Astrocyte (in vitro differentiated cells and primary cell): ENCODE results near the gene SERPINE1. TPM values are rescaled to one million over a fixed set of nuclear protein-coding genes. Genes with fewer than 3 reads are reported as not detected.

Experiments used
- DNase-seq: peaks from one replicate; pipeline ENCODE4 v3.0.0-alpha.2; 2010; ENCODE audit warnings: low read depth
- FAIRE-seq: peaks from 2 replicates; lab custom pipeline; 2011; peaks lifted over from hg19 to GRCh38; lab: Jason Lieb, UNC
- H2AFZ ChIP-seq: 2 replicates; pipeline ENCODE4 v1.6.0; 2012; ENCODE audit warnings: low read depth, low read length, inconsistent platforms
- H3K27ac ChIP-seq: 2 replicates; pipeline ENCODE4 v1.5.1; 2011; ENCODE audit warnings: low read depth, low read length, inconsistent platforms
- H3K27me3 ChIP-seq: 2 replicates; pipeline ENCODE4 v1.6.0; 2011; ENCODE audit warnings: low read length, inconsistent platforms; ENCODE audit not compliant: insufficient read depth
- H3K36me3 ChIP-seq: 2 replicates; pipeline ENCODE4 v1.5.1; 2011; ENCODE audit warnings: low read length, inconsistent platforms; ENCODE audit not compliant: insufficient read depth
- H3K4me1 ChIP-seq: 2 replicates; pipeline ENCODE4 v1.5.1; 2011; ENCODE audit warnings: low read length, inconsistent platforms; ENCODE audit not compliant: insufficient read depth
- H3K4me2 ChIP-seq: 2 replicates; pipeline ENCODE4 v1.6.0; 2012; ENCODE audit warnings: low read length, inconsistent platforms
- H3K4me3 ChIP-seq: 2 replicates; pipeline ENCODE4 v1.5.1; 2011; ENCODE audit warnings: low read depth, mild to moderate bottlenecking, low read length, inconsistent platforms; ENCODE audit not compliant: insufficient read depth
- H3K79me2 ChIP-seq: 2 replicates; pipeline ENCODE4 v1.6.0; 2012; ENCODE audit warnings: mild to moderate bottlenecking, low read length, inconsistent platforms; ENCODE audit not compliant: insufficient read depth
- H3K9ac ChIP-seq: 2 replicates; pipeline ENCODE4 v1.6.0; 2012; ENCODE audit warnings: mild to moderate bottlenecking, low read length, inconsistent platforms
- H3K9me3 ChIP-seq: 2 replicates; pipeline ENCODE4 v1.5.1; 2012; ENCODE audit warnings: low read depth, mild to moderate bottlenecking, low read length, inconsistent platforms; ENCODE audit not compliant: insufficient read depth
- H4K20me1 ChIP-seq: 2 replicates; pipeline ENCODE4 v1.6.0; 2012; ENCODE audit warnings: low read length, inconsistent platforms; ENCODE audit not compliant: insufficient read depth
- H3K27ac Mint-ChIP-seq: one replicate; pipeline ENCODE4 v1.8.0; 2021; ENCODE audit warnings: mild to moderate bottlenecking, mixed read lengths; ENCODE audit not compliant: unreplicated experiment
- H3K27me3 Mint-ChIP-seq: one replicate; pipeline ENCODE4 v1.8.0; 2021; ENCODE audit warnings: low read depth, mixed read lengths; ENCODE audit not compliant: unreplicated experiment
- H3K36me3 Mint-ChIP-seq: one replicate; pipeline ENCODE4 v1.8.0; 2021; ENCODE audit warnings: low read depth, mixed read lengths; ENCODE audit not compliant: unreplicated experiment
- H3K4me1 Mint-ChIP-seq: one replicate; pipeline ENCODE4 v1.8.0; 2021; ENCODE audit warnings: low read depth, mixed read lengths; ENCODE audit not compliant: unreplicated experiment
- H3K4me3 Mint-ChIP-seq: one replicate; pipeline ENCODE4 v1.8.0; 2021; ENCODE audit warnings: mild to moderate bottlenecking, moderate library complexity, mixed read lengths; ENCODE audit not compliant: unreplicated experiment
- H3K9me3 Mint-ChIP-seq: one replicate; pipeline ENCODE4 v1.8.0; 2021; ENCODE audit warnings: mild to moderate bottlenecking, mixed read lengths; ENCODE audit not compliant: unreplicated experiment
- EZH2 ChIP-seq: IDR thresholded peaks from 2 replicates; pipeline ENCODE4 v1.6.1; 2012; ENCODE audit warnings: mild to moderate bottlenecking, low read length, inconsistent platforms; ENCODE audit not compliant: insufficient read depth
- microRNA-seq: library from miRNA; unstranded; fragments of <30 nt; microRNA quantifications from one replicate; pipeline ENCODE4 v1.2.0, GENCODE V29; 2020
- total RNA-seq: library from RNA; stranded (reverse); gene quantifications from 2 replicates; pipeline ENCODE4 v1.2.1, GENCODE V29; 2021
- TF ChIP-seq, protein P1 (sequence below): IDR thresholded peaks from 2 replicates; pipeline ENCODE4 v1.5.1; 2011; ENCODE audit warnings: low read depth, mild to moderate bottlenecking, inconsistent platforms, low read length, moderate library complexity; ENCODE audit not compliant: insufficient read depth

SERPINE1 gene
- total RNA-seq, 1 donor from 2014 or later: 1,496 TPM

DNA sequence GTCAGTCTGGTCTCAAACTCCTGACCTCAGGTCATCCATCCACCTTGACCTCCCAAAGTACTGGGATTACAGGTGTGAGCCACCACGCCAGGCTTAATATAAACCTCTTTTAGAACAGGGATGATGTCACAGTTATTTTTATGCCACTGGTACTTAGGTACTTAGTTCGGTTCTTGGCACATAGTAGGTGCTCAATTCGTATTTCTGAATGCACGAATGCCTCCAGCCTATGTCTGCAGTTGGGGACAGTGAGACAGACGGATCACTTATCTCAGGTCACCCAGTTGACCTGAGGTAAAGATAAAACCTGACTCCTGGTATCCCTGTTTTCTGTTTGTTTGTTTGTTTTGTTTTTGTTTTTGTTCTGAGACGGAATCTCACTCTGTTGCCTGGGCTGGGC, 59.3 kb downstream of the SERPINE1 start:
- Histone ChIP-seq H3K27ac (no peak overlapping the region), H3K4me3 (no peak overlapping the region), H2AFZ (no peak overlapping the region), H3K4me1 (no peaks in the 10 kb centered on the region), H3K9me3 (no peaks in the 10 kb centered on the region), H4K20me1 (no peaks in the 10 kb centered on the region), H3K36me3 (no peaks in the 10 kb centered on the region), H3K4me2 (no peak overlapping the region), H3K27me3 (no peaks in the 10 kb centered on the region), H3K9ac (no peak overlapping the region), H3K79me2 (no peaks in the 10 kb centered on the region)
- FAIRE-seq: no peak
- Mint-ChIP-seq H3K9me3 (no peaks in the 10 kb centered on the region), H3K27ac (no peak overlapping the region), H3K27me3 (peaks cover 7% of the 10 kb centered on the region), H3K4me3 (no peak overlapping the region), H3K4me1 (peaks cover 8% of the 10 kb centered on the region), H3K36me3 (no peaks in the 10 kb centered on the region)
- no peak for TF ChIP-seq EZH2
- TF ChIP-seq, protein P1, sequence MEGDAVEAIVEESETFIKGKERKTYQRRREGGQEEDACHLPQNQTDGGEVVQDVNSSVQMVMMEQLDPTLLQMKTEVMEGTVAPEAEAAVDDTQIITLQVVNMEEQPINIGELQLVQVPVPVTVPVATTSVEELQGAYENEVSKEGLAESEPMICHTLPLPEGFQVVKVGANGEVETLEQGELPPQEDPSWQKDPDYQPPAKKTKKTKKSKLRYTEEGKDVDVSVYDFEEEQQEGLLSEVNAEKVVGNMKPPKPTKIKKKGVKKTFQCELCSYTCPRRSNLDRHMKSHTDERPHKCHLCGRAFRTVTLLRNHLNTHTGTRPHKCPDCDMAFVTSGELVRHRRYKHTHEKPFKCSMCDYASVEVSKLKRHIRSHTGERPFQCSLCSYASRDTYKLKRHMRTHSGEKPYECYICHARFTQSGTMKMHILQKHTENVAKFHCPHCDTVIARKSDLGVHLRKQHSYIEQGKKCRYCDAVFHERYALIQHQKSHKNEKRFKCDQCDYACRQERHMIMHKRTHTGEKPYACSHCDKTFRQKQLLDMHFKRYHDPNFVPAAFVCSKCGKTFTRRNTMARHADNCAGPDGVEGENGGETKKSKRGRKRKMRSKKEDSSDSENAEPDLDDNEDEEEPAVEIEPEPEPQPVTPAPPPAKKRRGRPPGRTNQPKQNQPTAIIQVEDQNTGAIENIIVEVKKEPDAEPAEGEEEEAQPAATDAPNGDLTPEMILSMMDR: no peak
- no peak for DNase-seq

DNA sequence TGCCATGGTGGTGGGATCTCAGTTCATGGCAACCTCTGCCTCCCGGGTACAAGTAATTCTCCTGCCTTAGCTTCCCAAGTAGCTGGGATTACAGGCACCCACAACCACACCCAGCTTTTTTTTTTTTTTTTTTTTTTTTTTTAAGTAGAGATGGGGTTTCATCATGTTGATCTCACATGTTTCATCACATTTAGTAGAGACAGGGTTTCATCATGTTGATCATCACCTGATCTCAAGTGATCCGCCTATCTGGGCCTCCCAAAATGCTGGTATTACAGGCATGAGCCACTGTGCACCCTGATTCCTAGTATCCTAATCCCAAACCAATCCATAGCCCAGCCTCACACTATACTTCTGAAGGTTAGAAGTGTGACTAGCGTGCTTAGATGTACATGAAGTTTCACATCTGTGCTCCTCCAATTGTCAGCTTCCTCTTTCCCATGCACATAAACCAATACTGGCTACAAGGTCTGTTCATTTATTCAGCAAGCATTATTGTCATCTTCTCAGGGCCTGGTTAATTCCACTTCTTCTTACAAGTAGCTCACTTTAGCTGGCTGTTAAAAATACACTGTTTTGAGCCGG, 60.0 kb downstream of the SERPINE1 start:
- H3K36me3 ChIP-seq: no peaks in the 10 kb centered on the region
- Mint-ChIP-seq H3K36me3 (no peaks in the 10 kb centered on the region), H3K4me1 (peaks cover 8% of the 10 kb centered on the region), H3K4me3 (no peak overlapping the region), H3K27ac (no peak overlapping the region), H3K27me3 (peaks cover 7% of the 10 kb centered on the region), H3K9me3 (no peaks in the 10 kb centered on the region)
- DNase-seq: no peak
- FAIRE-seq: no peak
- no peak overlapping the region for H3K9ac ChIP-seq
- no peaks in the 10 kb centered on the region for H3K27me3 ChIP-seq
- no peaks in the 10 kb centered on the region for H3K79me2 ChIP-seq
- TF ChIP-seq, protein P1: no peak
- TF ChIP-seq EZH2: no peak
- H3K4me3 ChIP-seq: no peak overlapping the region
- no peak overlapping the region for H3K4me2 ChIP-seq
- no peak overlapping the region for H2AFZ ChIP-seq
- no peak overlapping the region for H3K27ac ChIP-seq
- H3K4me1 ChIP-seq: no peaks in the 10 kb centered on the region
- no peaks in the 10 kb centered on the region for H4K20me1 ChIP-seq
- no peaks in the 10 kb centered on the region for H3K9me3 ChIP-seq

Small RNA genes within 50 kb of the gene (microRNA-seq; reads per million reads assigned to microRNA genes)
- gene MIR4653: not detected

Other genes starting within 250 kb of the SERPINE1 start
- 2.7 and 3.3 TPM in 2 replicates for gene UFSP1, start 237.4 kb upstream of the SERPINE1 start, total RNA-seq
- gene ACHE, start 231.2 kb upstream of the SERPINE1 start, total RNA-seq: 12.1 and 18.9 TPM in 2 replicates
- gene MUC3A, start 177.6 kb upstream of the SERPINE1 start, total RNA-seq: 0.61 TPM in 1 of 2 replicates, not detected in the other
- gene MUC12, start 157.5 kb upstream of the SERPINE1 start, total RNA-seq: 2.5 and 2.8 TPM in 2 replicates
- not detected in 2 replicates for gene MUC17, start 107.0 kb upstream of the SERPINE1 start, total RNA-seq
- 24.2 and 24.4 TPM in 2 replicates for gene TRIM56, start 41.6 kb upstream of the SERPINE1 start, total RNA-seq
- 172 and 181 TPM in 2 replicates for gene AP1S1, start 27.4 kb downstream of the SERPINE1 start, total RNA-seq
- gene VGF, start 38.5 kb downstream of the SERPINE1 start, total RNA-seq: 40.5 and 51.8 TPM in 2 replicates
- 0.16 TPM in 1 of 2 replicates, not detected in the other for gene NAT16, start 53.2 kb downstream of the SERPINE1 start, total RNA-seq
- gene MOGAT3, start 73.9 kb downstream of the SERPINE1 start, total RNA-seq: not detected in 2 replicates
- 161 and 164 TPM in 2 replicates for gene PLOD3, start 90.5 kb downstream of the SERPINE1 start, total RNA-seq
- gene ZNHIT1, start 91.1 kb downstream of the SERPINE1 start, total RNA-seq: 107 and 115 TPM in 2 replicates
- gene CLDN15, start 110.7 kb downstream of the SERPINE1 start, total RNA-seq: 8.7 and 10.0 TPM in 2 replicates
- gene FIS1, start 118.0 kb downstream of the SERPINE1 start, total RNA-seq: 134 and 140 TPM in 2 replicates
- gene IFT22, start 194.7 kb downstream of the SERPINE1 start, total RNA-seq: 20.9 and 23.5 TPM in 2 replicates
- gene COL26A1, start 235.8 kb downstream of the SERPINE1 start, total RNA-seq: 6.8 and 7.1 TPM in 2 replicates